DOHH2 (cell line): ENCODE data around the gene ZNF654.
"Not testable (repeated sequence)": the region's sequence is repeated elsewhere in the genome, so short reads cannot be mapped to it uniquely, and the experiment has no call there.

ENCODE experiments used
- H3F3A ChIP-seq: fragments of 200-600 bp; sonication (generic), shearing (Covaris generic); 2 replicates; pipeline ENCODE4 v1.6.0; 2016; ENCODE audit warnings: antibody characterized with exemption, mild to moderate bottlenecking; ENCODE audit not compliant: control insufficient read depth, insufficient read depth
- H3K27ac ChIP-seq: fragments of 200-600 bp; sonication (generic); 2 replicates; pipeline ENCODE4 v1.5.1; 2014; ENCODE audit warnings: low read depth, mild to moderate bottlenecking, low read length, moderate library complexity
- H3K27me3 ChIP-seq: fragments of 200-600 bp; sonication (generic); 2 replicates; pipeline ENCODE4 v1.6.1; 2014; ENCODE audit warnings: mild to moderate bottlenecking, low read length, mixed read lengths; ENCODE audit not compliant: control insufficient read depth
- H3K36me3 ChIP-seq: fragments of 200-600 bp; sonication (generic); 2 replicates; pipeline ENCODE4 v1.6.1; 2014; ENCODE audit warnings: mild to moderate bottlenecking, low read length, moderate library complexity, mixed read lengths; ENCODE audit not compliant: control insufficient read depth
- H3K4me1 ChIP-seq: fragments of 200-600 bp; sonication (generic); 2 replicates; pipeline ENCODE4 v1.6.1; 2014; ENCODE audit warnings: mild to moderate bottlenecking, low read length, mixed read lengths; ENCODE audit not compliant: control insufficient read depth
- H3K4me2 ChIP-seq: fragments of 200-600 bp; sonication (generic); 2 replicates; pipeline ENCODE4 v1.6.0; 2014; ENCODE audit warnings: mild to moderate bottlenecking, low read length, moderate library complexity
- H3K4me3 ChIP-seq: fragments of 200-600 bp; sonication (generic); 2 replicates; pipeline ENCODE4 v1.5.1; 2014; ENCODE audit warnings: mild to moderate bottlenecking, low read length, mixed read lengths
- H3K79me2 ChIP-seq: fragments of 200-600 bp; sonication (generic); 2 replicates; pipeline ENCODE4 v1.6.1; 2014; ENCODE audit warnings: mild to moderate bottlenecking, low read length, mixed read lengths; ENCODE audit not compliant: control insufficient read depth
- H3K9me2 ChIP-seq: fragments of 200-600 bp; sonication (generic); replicated peaks from 2 replicates; pipeline ENCODE4 v1.6.1; 2014; ENCODE audit warnings: mild to moderate bottlenecking, low read length, mixed read lengths; ENCODE audit not compliant: control insufficient read depth
- H3K9me3 ChIP-seq: fragments of 200-600 bp; sonication (generic); 2 replicates; pipeline ENCODE4 v1.6.1; 2014; ENCODE audit warnings: antibody characterized with exemption, low read length, mixed read lengths; ENCODE audit not compliant: control insufficient read depth, insufficient read depth
- H4K20me1 ChIP-seq: fragments of 200-600 bp; sonication (generic); 2 replicates; pipeline ENCODE4 v1.6.0; 2014; ENCODE audit warnings: low read depth, mild to moderate bottlenecking, antibody characterized with exemption, low read length, moderate library complexity; ENCODE audit not compliant: control insufficient read depth, insufficient read depth
- CTCF ChIP-seq: fragments of 200-600 bp; sonication (generic); IDR thresholded peaks from one replicate; pipeline ENCODE4 v1.5.1; 2014; ENCODE audit warnings: antibody characterized with exemption, mild to moderate bottlenecking, low read depth, low read length; ENCODE audit not compliant: poor library complexity, severe bottlenecking
- EZH2phosphoT487 ChIP-seq: fragments of 200-600 bp; sonication (generic); IDR thresholded peaks from 2 replicates; pipeline ENCODE4 v1.6.1; 2017; ENCODE audit warnings: borderline replicate concordance, mild to moderate bottlenecking, antibody characterized with exemption, low read length, moderate library complexity, mixed read lengths

ZNF654 gene

GRCh38 chr3:88117683-88118082 is 58.6 kb downstream of the ZNF654 start:
- TF ChIP-seq CTCF (no peak), EZH2phosphoT487 (no peak)
- Histone ChIP-seq H3K4me2 (no peak overlapping the region), H3K27ac (no peak overlapping the region), H3K27me3 (no peaks in the 10 kb centered on the region), H3K4me1 (0 out of 2 replicates have a peak, but pooled peaks cover 3% of the 10 kb centered on the region), H3F3A (peaks cover 2% of the 10 kb centered on the region; the same call in 1 of the 2 replicates), H3K79me2 (peaks cover 15% of the 10 kb centered on the region), H3K4me3 (no peak overlapping the region), H3K9me3 (no peaks in the 10 kb centered on the region), H3K9me2 (no peaks in the 10 kb centered on the region), H4K20me1 (no peaks in the 10 kb centered on the region; the same call in 1 of the 2 replicates), H3K36me3 (peaks cover 59% of the 10 kb centered on the region)

- H3K9me3 ChIP-seq, H3F3A ChIP-seq, H3K4me2 ChIP-seq, H3K27ac ChIP-seq, H3K27me3 ChIP-seq, H3K4me3 ChIP-seq, H3K9me2 ChIP-seq, H4K20me1 ChIP-seq, H3K4me1 ChIP-seq: not testable (repeated sequence)
- Histone ChIP-seq H3K79me2 (peaks cover 15% of the 10 kb centered on the region), H3K36me3 (peaks cover 54% of the 10 kb centered on the region)
Observed at GRCh38 chr3:88118603-88119002, 59.5 kb downstream of the ZNF654 start.

- Histone ChIP-seq H3K27me3 (no peaks in the 10 kb centered on the region), H3K9me2 (no peaks in the 10 kb centered on the region), H4K20me1 (no peaks in the 10 kb centered on the region), H3K4me2 (no peak overlapping the region), H3K4me1 (no peaks in the 10 kb centered on the region), H3K9me3 (no peaks in the 10 kb centered on the region), H3F3A (no peaks in the 10 kb centered on the region), H3K27ac (no peak overlapping the region), H3K4me3 (no peak overlapping the region), H3K36me3 (peaks cover 26% of the 10 kb centered on the region), H3K79me2 (peaks cover 10% of the 10 kb centered on the region; the same call in 1 of the 2 replicates)
- TF ChIP-seq CTCF (no peak), EZH2phosphoT487 (no peak)
Observed at GRCh38 chr3:88123526-88123925, 64.5 kb downstream of the ZNF654 start.

DNA sequence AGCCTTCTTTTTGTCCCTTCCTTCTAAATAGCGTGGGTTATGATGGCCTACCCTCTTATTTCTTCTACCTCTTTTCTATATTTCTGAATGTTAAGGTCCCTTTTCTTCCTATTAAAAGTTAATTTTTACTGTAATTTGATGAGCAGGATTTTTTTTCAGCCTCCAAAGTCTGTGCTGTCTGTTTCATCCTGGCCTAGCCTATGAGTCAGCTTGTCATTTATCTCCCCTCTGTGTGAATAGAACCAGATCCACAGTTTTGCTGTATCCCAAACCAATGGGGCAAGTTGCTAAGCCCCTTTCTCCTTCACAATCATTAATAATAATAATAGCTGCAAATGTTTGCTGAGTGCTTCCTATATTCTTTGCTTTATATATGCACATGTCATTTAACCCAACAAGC is 72.6 kb downstream of the ZNF654 start:
- Histone ChIP-seq H3K27ac (no peak overlapping the region), H3K79me2 (peaks cover 6% of the 10 kb centered on the region; the same call in 1 of the 2 replicates)
- TF ChIP-seq CTCF, result no peak
- no peak for TF ChIP-seq EZH2phosphoT487

More for the DNA sequence above, 72.6 kb downstream of the ZNF654 start:
- H3K4me2 ChIP-seq, result no peak overlapping the region
- H4K20me1 ChIP-seq, result no peaks in the 10 kb centered on the region
- H3F3A ChIP-seq, result no peaks in the 10 kb centered on the region
- H3K9me2 ChIP-seq, result no peaks in the 10 kb centered on the region
- no peaks in the 10 kb centered on the region for H3K9me3 ChIP-seq
- H3K4me3 ChIP-seq, result no peak overlapping the region
- peaks cover 63% of the 10 kb centered on the region for H3K36me3 ChIP-seq
- H3K27me3 ChIP-seq, result no peaks in the 10 kb centered on the region
- no peaks in the 10 kb centered on the region for H3K4me1 ChIP-seq
